Natural killer cell (primary cell): ENCODE results near the gene CBR3. TPM values are rescaled to one million over a fixed set of nuclear protein-coding genes. Genes with fewer than 3 reads are reported as not detected.

ENCODE experiments used
- ATAC-seq, 3 donors: fragments of 150-1000 bp in 2 of 3; fragments of 200-7000 bp in 1 of 3; cut with Tn5 transposase; 1 replicate in 1 of 3; 2 replicates in 2 of 3; pipeline ENCODE4 v1.10.0; 2021; ENCODE audit warnings: mild to moderate bottlenecking in 2 of 3, moderate library complexity in 2 of 3
- DNase-seq, 2 donors: peaks; one replicate each; pipeline versions ENCODE4 v3.0.0 to v3.0.0-alpha.2; 2013 to 2021; ENCODE audit warnings: mixed read lengths in 1 of 2
- H3K27ac ChIP-seq: one replicate; pipeline ENCODE4 v1.5.1; 2013; ENCODE audit warnings: mild to moderate bottlenecking, low read length
- H3K27me3 ChIP-seq: one replicate; pipeline ENCODE4 v1.6.1; 2013; ENCODE audit warnings: low read length; ENCODE audit not compliant: control insufficient read depth, insufficient read depth
- H3K36me3 ChIP-seq: one replicate; pipeline ENCODE4 v1.6.1; 2013; ENCODE audit warnings: low read length; ENCODE audit not compliant: control insufficient read depth, insufficient read depth
- H3K4me1 ChIP-seq: one replicate; pipeline ENCODE4 v1.6.1; 2013; ENCODE audit warnings: low read length; ENCODE audit not compliant: control insufficient read depth, insufficient read depth
- H3K4me3 ChIP-seq: one replicate; pipeline ENCODE4 v1.5.1; 2013; ENCODE audit warnings: low read length
- H3K9me3 ChIP-seq: one replicate; pipeline ENCODE4 v1.6.1; 2013; ENCODE audit warnings: low read length; ENCODE audit not compliant: control insufficient read depth, insufficient read depth
- H3K27ac Mint-ChIP-seq, 2 donors: one replicate each; pipeline ENCODE4 v1.8.0; 2022; ENCODE audit warnings: mild to moderate bottlenecking in 2 of 2, mixed read lengths in 2 of 2, moderate library complexity in 1 of 2
- H3K27me3 Mint-ChIP-seq, 2 donors: one replicate each; pipeline ENCODE4 v1.8.0; 2022; ENCODE audit warnings: low read depth in 2 of 2, mixed read lengths in 2 of 2
- H3K36me3 Mint-ChIP-seq: one replicate; pipeline ENCODE4 v1.8.0; 2022; ENCODE audit warnings: mixed read lengths
- H3K4me1 Mint-ChIP-seq, 2 donors: one replicate each; pipeline ENCODE4 v1.8.0; 2022; ENCODE audit warnings: mixed read lengths in 2 of 2
- H3K4me3 Mint-ChIP-seq: one replicate; pipeline ENCODE4 v1.8.0; 2022; ENCODE audit warnings: mild to moderate bottlenecking, moderate library complexity, mixed read lengths
- H3K9me3 Mint-ChIP-seq, 2 donors: one replicate each; pipeline ENCODE4 v1.8.0; 2022; ENCODE audit warnings: mixed read lengths in 2 of 2
- CTCF ChIP-seq: fragments of 200-600 bp; IDR thresholded peaks from one replicate; pipeline ENCODE4 v1.8.0; 2022; ENCODE audit warnings: antibody characterized with exemption
- WGBS: methylation state at CpG from one replicate; pipeline ENCODE4 v1.1.7; 2013; ENCODE audit warnings: missing lambda C conversion rate; ENCODE audit not compliant: insufficient coverage; 5-methylcytosine and 5-hydroxymethylcytosine counted together
- intact Hi-C: fragments of 100-400 bp; cut with micrococcal nuclease; formaldehyde crosslinking; loops from one replicate; pipeline ENCODE4 v1.14.2; 2022
- total RNA-seq, 4 donors: library from RNA; stranded (reverse); fragments of 120-200 nt in 1 of 4; gene quantifications; one replicate each; pipeline versions ENCODE4 v1.2.3 to v1.2.4, GENCODE V29; 2013 to 2022

Gene CBR3
- total RNA-seq, 3 donors from 2014 or later (not counting 1 experiment from before 2014, with no cell fraction given): 0.95 to 1.5 (median 1.2) TPM

GRCh38 chr21:36166705-36167104 lies 31.8 kb downstream of the CBR3 start:
- H3K4me3 ChIP-seq: no peak overlapping the region
- Mint-ChIP-seq H3K27me3 (no peaks in the 10 kb centered on the region), H3K27ac (no peak overlapping the region), H3K4me1 (peaks cover 13 to 26% of the 10 kb centered on the region in 2 donors), H3K9me3 (no peaks in the 10 kb centered on the region), H3K4me3 (no peak overlapping the region), H3K36me3 (no peaks in the 10 kb centered on the region)
- no peaks in the 10 kb centered on the region for H3K27me3 ChIP-seq
- intact Hi-C loops: no loop called here
- TF ChIP-seq CTCF: no peak
- no peaks in the 10 kb centered on the region for H3K9me3 ChIP-seq
- no peak overlapping the region for H3K27ac ChIP-seq
- H3K4me1 ChIP-seq: no peaks in the 10 kb centered on the region
- DNase-seq: no peak
- peaks cover 21% of the 10 kb centered on the region for H3K36me3 ChIP-seq
- no peak for ATAC-seq
- 88% methylated on average over 6 of the region's 7 CpGs for WGBS

- intact Hi-C loops: no loop called here
- peaks cover 21% of the 10 kb centered on the region for H3K36me3 ChIP-seq
- H3K27me3 ChIP-seq: no peaks in the 10 kb centered on the region
- H3K4me3 ChIP-seq: no peak overlapping the region
- TF ChIP-seq CTCF: no peak
- ATAC-seq: no peak
- H3K4me1 ChIP-seq: peaks cover 2% of the 10 kb centered on the region
- H3K9me3 Mint-ChIP-seq: no peaks in the 10 kb centered on the region
- no peaks in the 10 kb centered on the region for H3K36me3 Mint-ChIP-seq
- no peak for DNase-seq
- no peak overlapping the region for H3K27ac Mint-ChIP-seq
- H3K9me3 ChIP-seq: no peaks in the 10 kb centered on the region
- no peaks in the 10 kb centered on the region for H3K27me3 Mint-ChIP-seq
- 81% methylated on average over 2 of the region's 4 CpGs for WGBS
- H3K27ac ChIP-seq: no peak overlapping the region
- H3K4me1 Mint-ChIP-seq: peaks cover 13 to 27% of the 10 kb centered on the region in 2 donors
- no peak overlapping the region for H3K4me3 Mint-ChIP-seq
Measured at GRCh38 chr21:36167541-36167940, 32.7 kb downstream of the CBR3 start.

GRCh38 chr21:36169470-36170128 lies 34.7 kb downstream of the CBR3 start:
- peaks cover 21% of the 10 kb centered on the region for H3K36me3 ChIP-seq
- intact Hi-C loops: no loop called here

More at GRCh38 chr21:36169470-36170128, 34.7 kb downstream of the CBR3 start:
- Mint-ChIP-seq H3K9me3 (no peaks in the 10 kb centered on the region), H3K27ac (no peak overlapping the region), H3K27me3 (no peaks in the 10 kb centered on the region), H3K4me1 (peaks cover 15 to 20% of the 10 kb centered on the region in 2 donors), H3K4me3 (no peak overlapping the region), H3K36me3 (no peaks in the 10 kb centered on the region)
- Histone ChIP-seq H3K27ac (no peak overlapping the region), H3K4me1 (peaks cover 22% of the 10 kb centered on the region), H3K27me3 (no peaks in the 10 kb centered on the region), H3K4me3 (no peak overlapping the region), H3K9me3 (no peaks in the 10 kb centered on the region)
- DNase-seq (no peak), ATAC-seq (no peak)
- WGBS: 93% methylated on average over 18 of the region's 19 CpGs
- no peak for TF ChIP-seq CTCF
